ENCODE results near the gene TMEM235. TPM values are rescaled to one million over a fixed set of nuclear protein-coding genes. Genes with fewer than 3 reads are reported as not detected.
A peak's percentile ranks its signal among the peaks of the same experiment; 100 is the strongest.

The TMEM235 gene
- total and polyA plus RNA-seq, 9 of the 15 experiments (the other 6 are each of a cell fraction or from before 2014, with no cell fraction given): not detected

GRCh38 chr17:78263736-78264340 is 32.4 kb downstream of the TMEM235 start (continued):
- no peak for TF ChIP-seq FUS (optimal IDR thresholded peaks at IDR 0.05; ENCODE audit: low read depth, low read length)
- TF ChIP-seq RFX7 (CRISPR knock-in tag; IDR thresholded peaks at IDR 0.05): no peak
- no peak for TF ChIP-seq ID3 (CRISPR knock-in tag; IDR thresholded peaks at IDR 0.05)
- TF ChIP-seq ID3 (tag; IDR thresholded peaks at IDR 0.05): peak; percentile 10; the same call in 1 of the 2 replicates
- TF ChIP-seq MBD1 (CRISPR knock-in tag; IDR thresholded peaks at IDR 0.05): no peak
- no peak for TF ChIP-seq E2F5 (CRISPR knock-in tag; IDR thresholded peaks at IDR 0.05)
- TF ChIP-seq MXI1 (IDR thresholded peaks at IDR 0.05; ENCODE audit: low read depth, low read length): no peak
- TF ChIP-seq NCOA4 (IDR thresholded peaks at IDR 0.05; ENCODE audit: partially characterized antibody): no peak
- peak; percentile 36; the same call in 1 of the 2 replicates for TF ChIP-seq ZNF740 (CRISPR knock-in tag; IDR thresholded peaks at IDR 0.05)
- no peak for TF ChIP-seq ZNF740 (tag; IDR thresholded peaks at IDR 0.05)
- TF ChIP-seq ATF3 (IDR thresholded peaks at IDR 0.05): no peak
- TF ChIP-seq ATF3 (CRISPR knock-in tag; conservative IDR thresholded peaks at IDR 0.05): no peak
- TF ChIP-seq MYNN (IDR thresholded peaks at IDR 0.05): no peak
- no peak for TF ChIP-seq MYNN (CRISPR knock-in tag; IDR thresholded peaks at IDR 0.05)
- no peak for TF ChIP-seq POLR2B (IDR thresholded peaks at IDR 0.05; ENCODE audit: low read depth, partially characterized antibody)
- TF ChIP-seq ZNF57 (CRISPR knock-in tag; IDR thresholded peaks at IDR 0.05): 0 out of 2 replicates have a peak, but pooled peaks have one; percentile 1
- no peak for TF ChIP-seq ZNF695 (CRISPR knock-in tag; IDR thresholded peaks at IDR 0.05)
- no peak for TF ChIP-seq RREB1 (CRISPR knock-in tag; IDR thresholded peaks at IDR 0.05)
